Measurements from ENCODE around the gene ID1.

ID1 gene, protein sequence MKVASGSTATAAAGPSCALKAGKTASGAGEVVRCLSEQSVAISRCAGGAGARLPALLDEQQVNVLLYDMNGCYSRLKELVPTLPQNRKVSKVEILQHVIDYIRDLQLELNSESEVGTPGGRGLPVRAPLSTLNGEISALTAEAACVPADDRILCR

DNA sequence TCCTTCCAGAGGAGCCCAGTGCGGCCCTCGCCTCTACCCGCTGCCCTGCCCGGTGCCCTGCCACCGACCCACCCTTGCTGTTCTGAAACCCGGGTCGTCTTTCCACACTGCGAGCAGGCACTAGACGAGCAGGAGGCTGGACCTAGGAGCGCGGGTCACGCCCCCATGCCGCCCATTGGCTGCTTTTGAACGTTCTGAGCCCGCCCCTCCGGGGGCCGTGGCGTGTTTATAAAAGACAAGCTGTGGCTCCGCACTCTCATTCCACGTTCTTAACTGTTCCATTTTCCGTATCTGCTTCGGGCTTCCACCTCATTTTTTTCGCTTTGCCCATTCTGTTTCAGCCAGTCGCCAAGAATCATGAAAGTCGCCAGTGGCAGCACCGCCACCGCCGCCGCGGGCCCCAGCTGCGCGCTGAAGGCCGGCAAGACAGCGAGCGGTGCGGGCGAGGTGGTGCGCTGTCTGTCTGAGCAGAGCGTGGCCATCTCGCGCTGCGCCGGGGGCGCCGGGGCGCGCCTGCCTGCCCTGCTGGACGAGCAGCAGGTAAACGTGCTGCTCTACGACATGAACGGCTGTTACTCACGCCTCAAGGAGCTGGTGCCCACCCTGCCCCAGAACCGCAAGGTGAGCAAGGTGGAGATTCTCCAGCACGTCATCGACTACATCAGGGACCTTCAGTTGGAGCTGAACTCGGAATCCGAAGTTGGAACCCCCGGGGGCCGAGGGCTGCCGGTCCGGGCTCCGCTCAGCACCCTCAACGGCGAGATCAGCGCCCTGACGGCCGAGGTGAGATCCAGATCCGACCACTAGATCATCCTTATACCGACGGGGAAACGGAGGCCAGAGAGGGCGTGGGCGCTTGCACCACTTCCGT lies at the start of gene ID1:
Gene ID1 (plus strand): TSS at position 259 of the 871 bp plus-strand sequence. CDS start 99 bp downstream, at position 358.
- Mint-ChIP-seq H3K9me3 (no peaks in the 10 kb centered on the region), H3K4me3 (peak within 1 kb of the TSS; percentile 96), H3K27me3 (peaks cover 61% of the 10 kb centered on the region), H3K36me3 (no peaks in the 10 kb centered on the region), H3K27ac (peak within 1 kb of the TSS; percentile 37), H3K4me1 (peaks cover 35% of the 10 kb centered on the region)
- ATAC-seq: peak; percentile 95

DNA sequence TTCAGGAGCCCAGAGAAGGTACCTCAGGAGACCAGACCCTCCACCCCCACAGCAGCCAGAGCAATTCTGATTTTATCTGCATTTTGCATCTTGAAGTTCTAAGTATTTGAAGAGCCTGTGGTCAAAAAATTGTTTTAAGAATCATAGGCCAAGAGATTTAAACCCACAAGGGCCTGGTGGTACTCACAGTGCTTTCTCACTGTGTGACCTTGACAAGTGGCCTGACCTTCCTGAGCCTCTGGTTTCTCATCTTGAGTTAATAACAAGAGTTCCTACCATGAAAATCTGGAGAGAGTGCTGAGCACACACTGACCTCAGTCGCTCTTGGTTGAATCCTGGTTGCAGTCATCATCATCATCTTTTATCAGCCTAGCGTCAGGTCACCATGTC lies 45.4 kb upstream of the ID1 start:
- peak overlapping the region; percentile 65 for H3K27ac Mint-ChIP-seq

DNA sequence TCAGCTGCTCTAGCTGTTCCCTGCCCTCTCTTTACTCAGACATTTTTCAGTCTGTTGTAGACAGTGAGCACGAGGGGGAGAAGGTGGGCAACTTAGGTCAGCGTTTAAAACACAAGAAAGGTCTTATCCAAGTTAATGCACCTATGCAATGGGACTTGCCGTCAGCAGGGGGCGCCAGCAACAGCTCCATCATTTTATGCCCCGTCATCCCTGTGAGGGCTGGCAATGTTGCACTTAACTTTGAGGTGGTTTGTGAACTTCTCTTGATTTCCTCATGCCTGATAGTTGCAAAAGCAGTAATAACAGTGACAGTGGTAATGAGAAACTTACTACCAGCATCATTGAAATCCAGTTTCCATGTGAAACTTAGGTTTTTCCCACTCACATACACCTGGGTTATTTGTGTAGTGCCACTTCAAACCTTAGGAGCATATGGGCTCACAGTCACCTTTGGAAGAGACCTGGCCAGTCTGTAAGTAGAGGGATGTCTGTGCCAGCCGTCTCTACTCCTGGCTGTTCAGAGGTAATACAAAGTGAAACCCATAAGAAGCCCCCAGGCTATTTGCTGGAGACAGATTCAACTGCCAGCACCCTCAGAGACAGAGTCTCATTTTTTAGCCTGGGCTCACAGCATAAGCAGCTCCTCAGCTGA lies 44.9 kb upstream of the ID1 start:
- no peak overlapping the region for H3K4me3 Mint-ChIP-seq
- no peaks in the 10 kb centered on the region for H3K9me3 Mint-ChIP-seq
- peak; percentile 70 for ATAC-seq
- peaks cover 60% of the 10 kb centered on the region for H3K36me3 Mint-ChIP-seq
- no peaks in the 10 kb centered on the region for H3K27me3 Mint-ChIP-seq
- peak overlapping the region; percentile 65 for H3K27ac Mint-ChIP-seq
- peaks cover 19% of the 10 kb centered on the region for H3K4me1 Mint-ChIP-seq

More for the DNA sequence above, 45.4 kb upstream of the ID1 start:
- H3K4me1 Mint-ChIP-seq: peaks cover 19% of the 10 kb centered on the region
- H3K4me3 Mint-ChIP-seq: no peak overlapping the region
- ATAC-seq: no peak
- no peaks in the 10 kb centered on the region for H3K27me3 Mint-ChIP-seq
- H3K9me3 Mint-ChIP-seq: no peaks in the 10 kb centered on the region
- peaks cover 60% of the 10 kb centered on the region for H3K36me3 Mint-ChIP-seq

DNA sequence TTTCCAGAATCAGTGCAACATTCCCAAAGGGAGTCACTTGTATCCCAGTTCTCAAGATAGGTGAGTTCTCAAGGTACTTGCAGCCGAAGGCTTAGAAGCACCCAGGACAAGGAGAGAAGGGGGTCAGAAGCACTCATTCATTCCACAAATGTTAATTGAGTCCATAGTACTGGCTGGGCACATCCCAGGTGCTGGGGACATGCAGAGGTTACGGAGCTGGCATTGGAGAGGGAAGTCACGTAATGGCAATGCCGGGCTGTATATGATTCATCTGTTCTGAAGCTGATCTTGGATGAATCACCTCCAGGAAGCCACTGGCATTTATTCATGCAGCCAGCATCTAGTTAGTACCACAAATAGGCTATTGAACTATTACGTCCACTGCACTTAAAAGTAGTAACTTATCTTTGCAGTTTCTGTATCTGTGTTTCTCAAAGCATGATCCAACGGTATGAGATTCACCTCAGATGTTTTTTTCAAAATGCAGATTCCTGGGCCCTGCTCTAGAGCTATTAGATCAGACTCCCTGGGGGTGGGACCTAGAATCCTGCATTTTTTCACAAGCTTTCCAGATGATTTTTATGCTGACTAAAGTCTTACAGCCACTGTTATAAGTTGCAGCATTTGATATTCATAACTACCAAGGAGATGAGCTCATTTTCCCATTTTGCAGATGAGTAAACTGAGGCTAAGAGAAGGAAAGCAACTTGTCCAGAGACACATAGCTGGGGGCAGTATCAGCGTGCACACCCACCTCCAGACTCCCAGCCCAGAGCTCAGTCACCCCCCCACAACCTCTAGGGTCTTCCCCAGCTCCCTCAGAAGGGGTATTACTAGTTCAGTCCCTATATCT lies 44.1 kb upstream of the ID1 start:
- ATAC-seq: no peak
- Mint-ChIP-seq H3K27me3 (no peaks in the 10 kb centered on the region), H3K4me1 (peaks cover 19% of the 10 kb centered on the region), H3K36me3 (peaks cover 54% of the 10 kb centered on the region), H3K9me3 (no peaks in the 10 kb centered on the region), H3K27ac (peak overlapping the region; percentile 65), H3K4me3 (no peak overlapping the region)

DNA sequence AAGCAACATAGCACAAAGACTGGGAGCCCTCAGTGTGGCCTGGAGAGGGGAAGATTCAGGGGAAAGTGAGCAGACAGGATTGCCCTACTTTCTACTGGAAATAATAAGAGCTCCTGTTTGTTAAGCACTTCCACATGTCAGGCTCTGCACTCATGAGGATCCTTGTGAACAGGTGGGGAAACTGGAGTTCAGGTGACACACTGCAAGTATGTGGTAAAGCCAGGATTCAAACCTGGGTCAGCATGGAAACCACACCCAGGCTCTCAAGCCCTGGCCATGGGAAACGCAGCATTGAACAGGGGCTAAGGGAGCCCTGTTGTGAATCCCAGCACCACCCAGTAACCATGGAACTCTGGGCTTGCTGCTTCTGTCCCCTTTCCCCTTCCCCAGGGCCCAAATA lies 42.8 kb upstream of the ID1 start:
- Mint-ChIP-seq H3K27ac (no peak overlapping the region), H3K27me3 (no peaks in the 10 kb centered on the region), H3K4me1 (peaks cover 27% of the 10 kb centered on the region), H3K36me3 (peaks cover 52% of the 10 kb centered on the region), H3K9me3 (no peaks in the 10 kb centered on the region), H3K4me3 (no peak overlapping the region)
- no peak for ATAC-seq

DNA sequence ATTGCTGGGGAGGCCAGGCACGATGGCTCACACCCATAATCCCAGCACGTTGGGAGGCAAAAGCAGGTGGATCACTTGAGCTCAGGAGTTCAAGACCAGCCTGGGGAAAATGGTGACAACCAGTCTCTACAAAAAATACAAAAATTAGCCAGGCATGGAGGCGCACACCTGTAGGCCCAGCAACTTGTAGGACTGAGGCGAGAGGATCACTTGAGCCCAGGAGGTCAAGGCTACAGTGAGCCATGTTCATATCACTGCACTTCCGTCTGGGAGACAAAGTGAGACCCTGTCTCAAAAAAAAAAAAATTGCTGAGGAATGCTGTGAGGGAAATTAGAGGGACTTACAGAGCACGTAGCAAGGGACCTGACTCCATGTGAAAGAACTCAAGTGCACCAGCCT lies 40.8 kb upstream of the ID1 start:
- H3K36me3 Mint-ChIP-seq: peaks cover 48% of the 10 kb centered on the region
- peaks cover 34% of the 10 kb centered on the region for H3K4me1 Mint-ChIP-seq
- no peaks in the 10 kb centered on the region for H3K27me3 Mint-ChIP-seq
- no peak overlapping the region for H3K27ac Mint-ChIP-seq
- no peaks in the 10 kb centered on the region for H3K9me3 Mint-ChIP-seq
- ATAC-seq: no peak
- H3K4me3 Mint-ChIP-seq: no peak overlapping the region

DNA sequence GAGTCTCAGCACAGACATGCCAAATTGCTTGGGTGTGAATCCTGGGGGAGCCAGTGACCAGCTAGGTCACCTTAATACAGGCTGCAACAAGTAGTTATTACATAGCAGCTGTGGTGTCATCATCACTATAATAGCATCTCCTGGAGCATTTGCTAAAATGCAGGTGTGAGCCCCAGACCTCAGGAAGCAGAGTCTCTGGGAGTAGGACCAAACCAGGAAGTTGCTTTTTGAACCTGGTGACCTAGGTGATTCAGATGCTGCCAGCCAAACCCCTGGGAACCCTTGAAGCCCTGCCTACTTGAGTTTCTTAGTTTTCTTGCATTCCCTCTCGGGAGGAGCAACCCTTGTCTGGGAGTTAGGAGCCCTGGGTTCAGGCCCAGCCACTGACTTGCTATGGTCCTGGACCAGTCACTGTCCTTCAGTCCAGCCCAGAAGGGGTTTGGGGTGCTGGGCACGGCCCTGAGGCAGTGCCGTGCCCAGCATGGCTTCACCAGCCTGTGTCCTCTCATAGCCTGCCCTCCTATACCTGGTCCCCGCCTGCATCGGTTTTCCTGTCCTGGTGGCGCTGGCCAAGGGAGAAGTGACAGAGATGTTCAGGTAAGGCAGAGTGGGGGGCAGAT lies 39.3 kb upstream of the ID1 start:
- Mint-ChIP-seq H3K27ac (peak overlapping the region; percentile 72), H3K9me3 (no peaks in the 10 kb centered on the region), H3K36me3 (peaks cover 34% of the 10 kb centered on the region), H3K4me1 (peaks cover 33% of the 10 kb centered on the region), H3K27me3 (no peaks in the 10 kb centered on the region), H3K4me3 (no peak overlapping the region)
- ATAC-seq: no peak

DNA sequence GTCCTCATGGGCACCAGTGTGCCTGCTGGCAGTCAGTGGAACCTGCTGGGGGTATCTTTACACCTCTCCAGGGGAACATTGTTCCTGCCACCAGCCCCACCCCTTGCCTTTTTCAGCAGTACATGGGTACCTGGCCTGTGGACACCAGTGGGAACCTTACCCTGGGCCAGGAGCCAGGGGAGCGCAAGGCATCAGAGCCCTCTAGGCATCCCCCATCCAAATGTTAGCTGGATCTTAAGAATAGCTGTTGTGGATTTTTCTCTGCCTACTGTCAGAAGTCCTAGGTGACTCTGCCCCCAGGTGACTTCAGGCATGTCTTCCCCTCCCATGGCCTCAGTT lies 38.8 kb upstream of the ID1 start:
- no peaks in the 10 kb centered on the region for H3K27me3 Mint-ChIP-seq
- H3K4me1 Mint-ChIP-seq: peaks cover 33% of the 10 kb centered on the region
- ATAC-seq: no peak
- H3K9me3 Mint-ChIP-seq: no peaks in the 10 kb centered on the region
- H3K36me3 Mint-ChIP-seq: peaks cover 31% of the 10 kb centered on the region
- peak overlapping the region; percentile 72 for H3K27ac Mint-ChIP-seq
- no peak overlapping the region for H3K4me3 Mint-ChIP-seq

DNA sequence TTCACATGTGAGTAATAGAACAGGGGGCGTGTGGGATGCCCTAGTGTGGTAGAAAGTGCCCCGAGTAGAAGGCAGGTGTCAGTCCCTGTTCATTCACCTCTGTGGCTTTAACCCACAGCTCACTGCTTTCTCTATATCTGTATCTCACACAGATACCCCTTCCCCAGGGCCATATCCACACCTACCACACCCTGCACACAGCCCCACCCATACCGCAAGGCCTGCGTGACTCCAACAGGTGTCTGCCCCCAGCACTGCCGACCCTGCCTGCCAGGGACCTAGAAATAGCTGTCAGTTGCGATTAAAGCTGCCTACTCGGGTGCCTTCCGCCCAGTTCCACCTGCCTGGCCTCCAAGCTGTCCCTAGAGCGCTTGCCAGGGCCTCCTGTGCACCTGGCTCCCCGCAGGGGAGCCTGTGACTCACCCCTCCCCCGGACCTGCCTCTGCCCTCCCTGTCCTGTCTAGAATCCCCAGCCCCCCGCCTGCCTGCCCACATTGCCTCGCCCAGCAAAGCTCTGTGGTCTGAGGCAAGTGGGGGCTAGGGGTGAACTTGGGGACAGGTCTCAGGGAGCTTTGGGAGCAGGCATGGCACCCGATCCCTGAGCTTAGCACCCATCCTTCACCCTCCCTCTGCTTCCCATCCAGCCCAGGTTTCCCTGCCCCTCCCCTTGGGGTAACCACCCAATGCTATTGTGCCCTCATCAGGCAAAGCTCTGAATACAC lies 38.3 kb upstream of the ID1 start:
- Mint-ChIP-seq H3K4me1 (peaks cover 33% of the 10 kb centered on the region), H3K36me3 (peaks cover 26% of the 10 kb centered on the region), H3K9me3 (no peaks in the 10 kb centered on the region), H3K27me3 (no peaks in the 10 kb centered on the region), H3K4me3 (no peak overlapping the region), H3K27ac (peak overlapping the region; percentile 72)
- peak; percentile 69 for ATAC-seq

DNA sequence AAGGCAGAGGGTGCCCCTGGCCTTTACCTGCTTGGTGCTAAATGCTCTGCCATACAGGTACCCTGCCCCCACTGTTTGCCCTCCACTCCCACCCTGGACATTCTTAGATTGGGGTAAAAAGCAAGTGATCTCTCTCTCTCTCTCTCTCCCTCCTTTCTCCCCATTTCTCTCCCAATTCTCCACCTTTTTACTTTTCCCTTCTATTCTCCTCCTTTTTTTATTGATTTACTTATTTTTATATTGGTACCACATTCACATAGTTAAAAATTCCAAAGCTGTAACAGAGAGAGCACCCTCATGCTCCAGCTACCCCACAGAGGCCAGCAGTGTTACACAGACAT lies 37.7 kb upstream of the ID1 start:
- H3K27me3 Mint-ChIP-seq: no peaks in the 10 kb centered on the region
- no peak overlapping the region for H3K4me3 Mint-ChIP-seq
- H3K4me1 Mint-ChIP-seq: peaks cover 34% of the 10 kb centered on the region
- H3K36me3 Mint-ChIP-seq: peaks cover 21% of the 10 kb centered on the region
- H3K27ac Mint-ChIP-seq: peak overlapping the region; percentile 72
- peak; percentile 3 for ATAC-seq
- no peaks in the 10 kb centered on the region for H3K9me3 Mint-ChIP-seq

DNA sequence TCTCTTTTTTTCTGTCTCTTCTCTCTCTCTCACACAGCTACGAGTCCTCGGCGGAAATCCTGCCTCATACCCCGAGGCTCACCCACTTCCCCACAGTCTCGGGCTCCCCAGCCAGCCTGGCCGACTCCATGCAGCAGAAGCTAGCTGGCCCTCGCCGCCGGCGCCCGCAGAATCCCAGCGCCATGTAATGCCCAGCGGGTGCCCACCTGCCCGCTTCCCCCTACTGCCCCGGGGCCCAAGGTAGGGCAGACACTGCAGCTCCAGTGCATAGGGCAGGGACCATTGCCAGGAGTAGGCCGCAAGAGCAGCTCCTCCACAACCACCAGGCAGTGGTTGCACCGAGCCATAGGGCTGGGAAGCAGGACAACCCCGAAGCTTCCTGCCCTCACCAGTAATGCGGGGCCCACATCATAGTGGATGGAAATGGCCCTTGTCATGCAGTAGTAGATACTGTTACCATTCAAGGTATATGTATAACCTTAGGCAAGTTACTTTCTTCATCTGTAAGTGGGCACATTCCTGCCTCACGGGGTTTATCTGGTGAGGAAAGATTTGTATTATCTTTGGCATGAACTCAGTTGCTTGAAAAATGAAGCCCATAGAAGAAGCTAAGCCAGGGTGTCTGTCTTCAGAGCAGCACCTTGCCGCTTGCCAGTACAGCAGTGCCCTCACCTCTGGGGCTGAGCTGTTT lies 36.9 kb upstream of the ID1 start:
- Mint-ChIP-seq H3K4me3 (no peak overlapping the region), H3K9me3 (no peaks in the 10 kb centered on the region), H3K36me3 (peaks cover 16% of the 10 kb centered on the region), H3K4me1 (peaks cover 39% of the 10 kb centered on the region), H3K27me3 (no peaks in the 10 kb centered on the region), H3K27ac (no peak overlapping the region)
- no peak for ATAC-seq

DNA sequence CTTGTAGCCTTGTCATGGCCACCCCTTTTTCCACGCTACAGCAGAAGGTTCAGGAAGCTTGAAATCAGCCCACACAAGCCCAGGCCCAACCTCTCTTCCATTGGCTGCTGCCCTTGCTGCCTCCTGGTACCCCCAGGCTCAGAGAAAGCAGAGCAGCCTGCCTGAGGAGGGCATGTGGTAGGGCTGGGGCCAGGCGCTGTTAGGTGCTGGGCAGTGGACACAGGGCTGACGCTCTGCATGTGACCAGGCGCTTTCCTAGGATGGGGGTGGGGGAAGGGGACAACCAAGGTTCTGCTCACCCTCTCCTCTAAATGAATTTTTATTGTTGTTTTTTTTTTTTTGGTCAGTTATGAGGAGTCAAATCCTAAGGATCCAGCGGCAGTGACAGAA lies 36.3 kb upstream of the ID1 start:
- H3K27me3 Mint-ChIP-seq: no peaks in the 10 kb centered on the region
- ATAC-seq: no peak
- no peak overlapping the region for H3K4me3 Mint-ChIP-seq
- H3K27ac Mint-ChIP-seq: peak overlapping the region; percentile 24
- peaks cover 45% of the 10 kb centered on the region for H3K4me1 Mint-ChIP-seq
- H3K36me3 Mint-ChIP-seq: peaks cover 16% of the 10 kb centered on the region
- H3K9me3 Mint-ChIP-seq: no peaks in the 10 kb centered on the region

DNA sequence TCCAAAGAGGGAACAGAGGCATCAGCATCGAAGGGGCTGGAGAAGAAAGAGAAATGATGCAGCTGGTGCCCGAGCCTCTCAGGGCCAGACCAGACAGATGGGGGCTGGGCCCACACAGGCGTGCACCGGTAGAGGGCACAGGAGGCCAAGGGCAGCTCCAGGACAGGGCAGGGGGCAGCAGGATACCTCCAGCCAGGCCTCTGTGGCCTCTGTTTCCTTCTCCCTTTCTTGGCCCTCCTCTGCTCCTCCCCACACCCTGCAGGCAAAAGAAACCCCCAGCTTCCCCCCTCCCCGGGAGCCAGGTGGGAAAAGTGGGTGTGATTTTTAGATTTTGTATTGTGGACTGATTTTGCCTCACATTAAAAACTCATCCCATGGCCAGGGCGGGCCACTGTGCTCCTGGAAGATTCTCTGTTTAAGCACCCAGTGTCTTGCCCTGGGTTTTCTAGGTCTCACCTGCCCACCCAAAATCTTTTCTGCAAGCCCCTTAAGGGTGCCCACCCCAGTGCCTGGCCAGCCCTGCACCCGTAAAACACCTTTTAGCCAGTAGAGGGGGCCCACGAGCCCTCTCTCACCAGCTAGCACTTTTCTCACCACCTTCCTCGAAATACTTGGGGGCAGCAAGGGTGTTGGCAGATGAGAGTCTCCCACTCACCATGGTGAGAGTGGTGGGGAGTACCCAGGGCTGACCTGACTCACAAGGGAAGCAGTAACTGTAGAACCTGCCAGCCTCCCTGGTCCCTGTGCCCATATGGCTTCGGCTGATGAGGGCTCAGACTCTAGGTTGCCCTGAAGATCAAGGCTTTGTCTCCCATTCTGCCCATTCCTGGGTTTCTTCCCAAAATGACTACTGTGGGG lies 35.7 kb upstream of the ID1 start:
- Mint-ChIP-seq H3K27me3 (no peaks in the 10 kb centered on the region), H3K9me3 (no peaks in the 10 kb centered on the region), H3K36me3 (peaks cover 11% of the 10 kb centered on the region), H3K27ac (peak overlapping the region; percentile 24), H3K4me3 (no peak overlapping the region), H3K4me1 (peaks cover 48% of the 10 kb centered on the region)
- ATAC-seq: no peak

All from stimulated activated memory B cell treated with anti-CD40 and anti-IgM and Interleukin-4, amounts not matched to agents 10 μg/mL and 1 μg/mL and 100 μg/mL, for 72 hours (primary cell).